AG09319 (cell line): ENCODE data around the gene C3orf18.
"Not testable (repeated sequence)": the region's sequence is repeated elsewhere in the genome, so short reads cannot be mapped to it uniquely, and the experiment has no call there.

Experiments used
- DNase-seq: peaks from one replicate; pipeline ENCODE4 v3.0.0-alpha.2; 2010; ENCODE audit warnings: low read depth; ENCODE audit errors: extremely low read depth
- TF ChIP-seq, protein P1 (sequence below): IDR thresholded peaks from 2 replicates; pipeline ENCODE4 v1.5.1; 2011; ENCODE audit warnings: low read depth, mild to moderate bottlenecking, inconsistent platforms, low read length, moderate library complexity

Gene C3orf18

DNA sequence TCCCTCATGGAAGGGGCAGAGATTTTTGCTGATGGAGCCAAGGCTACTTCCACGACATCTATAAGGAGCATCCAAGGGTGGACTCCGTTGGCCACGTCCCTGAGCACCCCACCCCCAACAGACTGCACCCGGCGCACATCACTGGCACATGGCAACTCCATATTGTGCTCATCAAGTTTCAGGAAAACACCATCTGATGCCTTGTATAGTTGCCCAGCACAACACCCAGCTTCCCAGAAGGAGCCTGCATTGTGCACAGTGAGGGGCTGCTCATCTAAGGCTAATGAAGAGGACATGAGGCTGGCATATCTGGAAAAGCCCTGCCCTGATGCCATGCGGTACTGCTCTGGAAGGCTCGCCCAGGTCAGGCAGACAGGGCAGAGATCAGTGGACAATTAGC is 49.1 kb downstream of the C3orf18 start:
- DNase-seq, result no peak
- TF ChIP-seq, protein P1, sequence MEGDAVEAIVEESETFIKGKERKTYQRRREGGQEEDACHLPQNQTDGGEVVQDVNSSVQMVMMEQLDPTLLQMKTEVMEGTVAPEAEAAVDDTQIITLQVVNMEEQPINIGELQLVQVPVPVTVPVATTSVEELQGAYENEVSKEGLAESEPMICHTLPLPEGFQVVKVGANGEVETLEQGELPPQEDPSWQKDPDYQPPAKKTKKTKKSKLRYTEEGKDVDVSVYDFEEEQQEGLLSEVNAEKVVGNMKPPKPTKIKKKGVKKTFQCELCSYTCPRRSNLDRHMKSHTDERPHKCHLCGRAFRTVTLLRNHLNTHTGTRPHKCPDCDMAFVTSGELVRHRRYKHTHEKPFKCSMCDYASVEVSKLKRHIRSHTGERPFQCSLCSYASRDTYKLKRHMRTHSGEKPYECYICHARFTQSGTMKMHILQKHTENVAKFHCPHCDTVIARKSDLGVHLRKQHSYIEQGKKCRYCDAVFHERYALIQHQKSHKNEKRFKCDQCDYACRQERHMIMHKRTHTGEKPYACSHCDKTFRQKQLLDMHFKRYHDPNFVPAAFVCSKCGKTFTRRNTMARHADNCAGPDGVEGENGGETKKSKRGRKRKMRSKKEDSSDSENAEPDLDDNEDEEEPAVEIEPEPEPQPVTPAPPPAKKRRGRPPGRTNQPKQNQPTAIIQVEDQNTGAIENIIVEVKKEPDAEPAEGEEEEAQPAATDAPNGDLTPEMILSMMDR, result no peak

GRCh38 chr3:50517721-50518206 is 49.8 kb downstream of the C3orf18 start:
- no peak for DNase-seq
- TF ChIP-seq, protein P1, result no peak

DNA sequence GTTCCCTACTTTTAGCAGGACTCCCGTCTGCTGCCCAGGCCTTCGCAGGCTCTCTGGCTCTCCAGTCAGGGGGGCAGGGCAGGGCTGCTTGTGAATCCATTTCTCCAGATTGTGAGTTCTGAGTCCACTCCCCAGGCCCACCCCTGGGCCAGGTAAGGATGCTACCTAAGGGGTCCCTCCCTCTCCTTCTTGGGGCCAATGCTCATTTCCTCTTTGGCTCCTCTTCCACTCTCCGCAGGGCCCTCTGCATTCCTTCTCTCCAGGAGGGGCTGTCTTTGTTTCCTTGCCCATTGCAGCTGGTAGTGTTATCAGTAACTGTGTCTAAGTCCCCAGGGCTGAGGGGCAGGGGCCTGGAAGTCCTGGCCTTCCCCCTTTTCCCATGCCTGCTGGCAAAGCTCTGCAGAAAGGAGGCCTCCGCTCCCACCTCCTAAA is 51.1 kb downstream of the C3orf18 start:
- DNase-seq, result no peak
- TF ChIP-seq, protein P1, result no peak

DNA sequence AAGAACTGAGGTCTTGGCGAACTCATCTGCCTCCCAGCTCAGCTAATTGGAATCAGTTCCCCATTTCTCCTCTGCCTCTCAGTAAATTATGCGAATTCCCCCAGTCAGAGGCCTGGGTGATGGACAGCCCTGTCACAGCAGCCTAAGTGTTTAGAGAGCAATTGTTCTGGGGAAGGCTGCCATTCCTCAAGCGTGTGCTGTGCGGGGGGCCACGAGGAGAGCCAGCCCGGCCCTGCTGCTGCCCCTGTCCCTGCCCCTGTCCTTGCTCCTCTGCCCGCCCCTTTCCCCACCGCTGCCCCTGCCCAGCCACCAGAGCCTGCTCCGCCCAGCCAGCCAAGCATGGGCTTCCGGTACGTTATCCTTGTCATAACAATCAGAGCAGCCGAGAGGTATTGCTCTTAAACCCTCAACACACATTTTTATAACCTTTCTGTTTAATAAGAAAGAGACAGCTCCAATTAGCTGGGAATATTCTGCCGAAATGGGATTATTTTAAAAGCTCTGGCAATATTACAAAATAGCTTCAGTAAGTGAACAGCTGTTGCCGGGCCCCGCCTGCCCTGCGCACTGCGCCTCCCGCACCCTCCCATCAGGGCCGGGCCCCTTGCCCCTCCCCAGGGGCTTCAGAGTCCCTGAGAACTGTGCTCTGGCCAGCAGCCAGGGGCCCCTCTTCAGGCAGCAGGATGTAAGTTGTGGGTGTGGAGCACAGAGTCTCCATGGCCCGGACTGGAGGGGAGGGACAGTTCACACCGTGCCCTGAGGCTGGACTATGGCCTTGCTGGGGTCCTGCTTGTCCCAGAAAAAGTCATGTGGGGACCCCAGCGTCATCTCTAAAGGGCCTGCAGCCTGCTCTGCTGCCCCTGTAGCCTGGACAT is 51.7 kb downstream of the C3orf18 start:
- TF ChIP-seq, protein P1, result no peak
- no peak for DNase-seq

GRCh38 chr3:50512908-50513307 is 54.6 kb downstream of the C3orf18 start:
- not testable (repeated sequence) for DNase-seq

DNA sequence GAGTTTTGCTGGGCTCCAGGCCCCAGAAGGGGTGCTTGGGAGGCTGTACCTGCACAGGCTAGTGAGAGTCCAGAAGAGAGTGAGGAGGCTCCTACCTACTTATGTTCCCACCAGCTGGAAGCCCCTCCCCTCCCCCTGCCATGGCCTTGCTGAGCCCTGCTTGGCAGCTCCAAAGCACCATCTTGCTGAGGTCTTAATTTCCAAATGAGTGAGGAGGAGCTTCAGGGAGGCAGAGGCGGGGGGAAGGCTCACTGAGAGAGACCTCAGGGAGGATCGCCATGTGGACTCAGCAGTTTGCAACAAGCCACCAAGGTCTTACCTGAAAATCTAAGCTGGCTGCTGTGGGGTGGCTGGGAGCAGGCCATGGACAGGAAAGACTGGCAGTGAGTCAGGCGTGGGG is 55.4 kb downstream of the C3orf18 start:
- DNase-seq, result no peak

DNA sequence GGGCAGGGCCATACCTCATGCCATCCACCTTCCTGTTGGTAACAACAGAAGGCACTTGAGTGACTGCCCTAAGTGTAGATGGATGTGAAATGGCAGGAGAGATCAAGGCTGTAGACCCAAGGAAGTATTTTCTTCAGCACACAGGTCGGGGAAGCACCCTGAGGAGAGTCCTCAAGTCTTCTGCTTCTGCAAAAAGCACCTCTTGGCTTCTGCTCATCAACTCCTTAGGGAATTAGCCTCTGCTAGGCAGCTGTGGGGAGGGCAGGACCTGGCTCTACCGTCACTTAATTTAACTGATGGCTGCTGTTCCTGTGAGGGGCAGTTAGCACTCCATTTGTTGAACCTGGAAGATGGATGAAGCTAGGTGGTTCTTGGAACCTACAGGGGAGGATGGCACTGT is 57.2 kb downstream of the C3orf18 start:
- TF ChIP-seq, protein P1, result no peak
- no peak for DNase-seq

More for the DNA sequence above, 55.4 kb downstream of the C3orf18 start:
- TF ChIP-seq, protein P1, result no peak

GRCh38 chr3:50509715-50510114 is 57.8 kb downstream of the C3orf18 start:
- no peak for DNase-seq
- TF ChIP-seq, protein P1, result no peak
